ENCODE data around the gene RNU2-63P.
"Not testable (repeated sequence)": the region's sequence is repeated elsewhere in the genome, so short reads cannot be mapped to it uniquely, and the experiment has no call there.

Gene RNU2-63P

DNA sequence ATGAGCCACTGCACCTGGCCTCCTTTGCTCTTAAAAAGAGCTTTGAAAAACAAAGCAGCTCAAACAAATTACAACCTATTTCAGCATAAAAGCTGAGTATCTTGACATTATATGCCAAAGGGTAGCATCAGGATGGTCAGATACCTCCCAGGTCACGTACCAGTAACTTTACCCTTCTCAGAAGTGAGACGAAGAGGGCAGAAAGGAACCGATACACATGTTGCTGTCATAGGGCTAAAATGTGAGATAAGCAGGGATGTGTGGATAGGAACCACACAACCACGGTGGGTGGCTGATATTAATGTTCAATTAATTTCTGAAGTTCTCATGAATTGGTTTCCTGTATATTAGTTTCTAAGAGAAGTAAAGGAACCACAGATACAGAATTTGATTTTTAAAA is 12.6 kb upstream of the RNU2-63P start:
- DNase-seq (ENCODE audit: low read depth): no peak

DNA sequence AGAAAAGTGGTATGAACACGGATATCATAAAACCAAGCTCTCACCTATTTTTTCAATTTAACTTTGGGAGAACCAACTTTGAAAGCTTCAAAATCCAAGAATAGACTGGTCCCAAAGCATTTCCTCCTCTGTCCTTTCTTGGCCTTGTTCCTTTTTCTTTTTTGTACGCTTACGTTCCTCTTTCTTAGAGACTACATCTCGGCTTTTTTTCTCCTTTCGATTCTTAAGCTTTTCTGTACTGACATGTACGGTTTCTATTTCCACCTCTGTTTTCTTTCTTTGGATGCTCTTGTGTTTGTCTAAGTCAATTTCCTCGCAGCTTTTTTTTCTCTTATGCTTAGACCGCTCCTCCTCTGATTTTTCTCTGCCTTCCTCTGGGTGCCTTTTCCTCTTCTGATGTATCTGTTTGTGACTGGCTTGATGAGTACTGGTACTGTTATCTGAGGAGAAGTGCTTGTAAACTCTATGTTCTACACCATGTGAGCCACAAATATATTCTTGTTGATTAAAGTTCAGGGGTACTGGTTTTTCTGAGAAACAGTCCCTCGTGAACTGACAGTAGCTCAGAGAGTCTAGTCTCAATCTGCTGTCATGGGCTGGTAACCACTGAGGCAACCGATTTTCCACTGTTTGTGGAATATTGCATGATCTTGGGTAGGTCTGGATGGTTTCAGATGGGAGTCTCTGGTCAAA is 11.5 kb upstream of the RNU2-63P start:
- no peak for DNase-seq (ENCODE audit: low read depth)

DNA sequence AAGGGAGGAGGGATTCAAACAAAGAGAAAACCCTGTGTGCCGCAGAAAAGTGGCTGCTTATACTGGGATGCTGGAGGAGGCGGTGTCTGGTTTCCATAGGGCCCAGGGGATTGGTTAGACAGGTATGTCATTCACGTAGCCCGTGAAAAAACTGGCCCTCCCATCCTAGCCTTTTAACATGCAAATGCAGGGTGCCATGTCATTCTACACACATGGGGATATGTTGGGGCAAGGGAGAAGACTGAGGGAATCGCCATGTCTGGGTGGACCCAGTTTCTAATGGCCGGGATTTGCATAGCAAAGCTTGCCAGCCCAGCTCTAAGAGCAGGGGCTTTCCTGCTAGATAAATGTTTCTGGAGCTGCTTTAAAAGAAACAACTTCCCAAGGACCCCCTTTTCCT is 8.2 kb upstream of the RNU2-63P start:
- DNase-seq (ENCODE audit: low read depth): no peak

DNA sequence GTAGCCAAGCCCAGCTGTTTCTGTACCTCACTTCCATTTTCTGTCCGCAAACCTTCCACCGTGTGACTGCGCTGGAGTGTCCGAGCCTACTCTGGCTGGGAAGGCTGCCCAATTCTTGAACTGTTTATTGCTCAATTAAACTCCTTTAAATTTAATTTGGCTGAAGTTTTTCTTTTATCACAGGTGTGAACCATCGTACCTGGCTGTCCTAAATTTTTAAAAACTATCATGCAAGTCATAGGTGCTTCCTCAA is 6.2 kb upstream of the RNU2-63P start:
- DNase-seq (ENCODE audit: low read depth): no peak

DNA sequence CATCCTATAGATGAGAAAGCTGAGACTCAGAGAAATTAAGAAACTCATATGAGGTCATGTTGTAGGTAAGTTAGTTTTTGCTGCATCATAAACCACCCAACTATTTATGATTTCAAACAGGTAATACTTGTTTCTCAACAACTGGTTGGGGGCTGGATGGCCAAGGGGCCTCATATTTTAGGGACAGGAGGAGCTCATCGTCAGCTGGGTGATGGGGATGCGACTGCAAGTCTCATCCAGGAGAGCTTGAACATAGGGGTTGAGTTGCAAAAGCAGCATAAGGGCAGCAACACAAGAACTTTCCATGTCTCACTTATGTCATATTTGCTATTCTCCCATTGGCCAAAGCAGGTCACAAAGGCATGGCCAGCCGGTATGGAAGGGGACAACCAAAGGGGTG is 3.6 kb upstream of the RNU2-63P start:
- no peak for DNase-seq (ENCODE audit: low read depth)

DNA sequence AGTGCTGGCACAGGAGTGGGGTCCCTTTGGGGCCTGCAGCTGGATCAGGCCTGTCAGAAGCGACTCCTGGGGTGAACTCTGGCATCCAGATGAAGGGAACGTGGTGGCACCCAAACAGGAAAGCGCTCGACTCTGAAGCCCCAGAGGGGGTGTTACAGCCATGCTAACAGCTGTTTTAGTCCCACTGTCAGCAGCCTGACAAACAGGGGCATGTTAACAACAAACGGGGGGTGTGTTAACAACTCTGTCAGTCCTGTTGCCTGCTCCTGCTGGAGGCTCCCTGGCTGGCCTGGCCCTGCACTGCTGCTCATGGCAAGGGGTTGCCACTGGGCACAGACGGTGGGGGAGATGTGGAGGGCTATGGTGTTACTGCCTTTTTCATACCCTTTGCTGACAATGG is 2.6 kb upstream of the RNU2-63P start:
- no peak for DNase-seq (ENCODE audit: low read depth)

DNA sequence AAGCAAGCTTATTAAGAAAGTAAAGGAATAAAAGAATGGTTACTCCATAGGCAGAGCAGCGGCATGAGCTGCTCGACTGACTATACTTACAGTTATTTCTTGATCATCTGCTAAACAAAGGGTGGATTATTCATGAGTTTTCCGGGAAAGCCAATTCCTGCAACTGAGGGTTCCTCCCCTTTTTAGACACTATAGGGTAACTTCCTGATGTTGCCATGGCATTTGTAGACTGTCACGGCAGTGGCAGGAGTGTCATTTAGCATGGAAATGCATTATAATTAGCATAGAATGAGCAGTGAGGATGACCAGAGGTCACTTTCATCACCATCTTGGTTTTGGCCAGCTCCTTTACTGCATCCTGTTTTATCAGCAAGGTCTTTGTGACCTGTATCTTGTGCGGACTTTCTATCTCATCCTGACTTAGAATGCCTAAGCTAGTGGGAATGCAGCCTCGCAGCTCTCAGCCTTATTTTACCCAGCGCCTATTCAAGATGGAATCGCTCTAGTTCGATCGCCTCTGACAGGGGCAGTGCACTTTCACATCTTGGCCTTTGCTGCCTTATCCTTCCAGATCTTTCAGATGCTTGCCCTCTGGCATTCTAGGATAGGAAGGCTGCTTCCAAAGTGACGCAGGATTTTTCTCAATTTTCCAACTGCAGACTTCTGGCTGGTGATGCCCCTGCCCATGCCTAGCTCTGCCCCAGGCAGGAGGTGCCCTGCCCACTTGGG is 1.9 kb upstream of the RNU2-63P start:
- DNase-seq (ENCODE audit: low read depth): not testable (repeated sequence)

DNA sequence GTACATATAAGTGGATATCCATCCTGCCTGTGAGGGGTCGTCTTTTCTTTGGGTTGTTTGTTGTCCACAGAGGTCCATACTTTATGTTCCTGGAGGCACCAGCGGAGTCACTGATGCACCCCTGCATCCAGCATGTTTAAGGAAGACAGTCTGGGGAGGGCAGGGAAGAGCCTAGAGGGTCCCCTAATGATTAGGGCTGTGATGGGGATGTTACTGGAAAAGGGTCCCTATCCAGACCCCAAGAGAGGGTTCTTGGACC is 1.4 kb upstream of the RNU2-63P start:
- not testable (repeated sequence) for DNase-seq (ENCODE audit: low read depth)

DNA sequence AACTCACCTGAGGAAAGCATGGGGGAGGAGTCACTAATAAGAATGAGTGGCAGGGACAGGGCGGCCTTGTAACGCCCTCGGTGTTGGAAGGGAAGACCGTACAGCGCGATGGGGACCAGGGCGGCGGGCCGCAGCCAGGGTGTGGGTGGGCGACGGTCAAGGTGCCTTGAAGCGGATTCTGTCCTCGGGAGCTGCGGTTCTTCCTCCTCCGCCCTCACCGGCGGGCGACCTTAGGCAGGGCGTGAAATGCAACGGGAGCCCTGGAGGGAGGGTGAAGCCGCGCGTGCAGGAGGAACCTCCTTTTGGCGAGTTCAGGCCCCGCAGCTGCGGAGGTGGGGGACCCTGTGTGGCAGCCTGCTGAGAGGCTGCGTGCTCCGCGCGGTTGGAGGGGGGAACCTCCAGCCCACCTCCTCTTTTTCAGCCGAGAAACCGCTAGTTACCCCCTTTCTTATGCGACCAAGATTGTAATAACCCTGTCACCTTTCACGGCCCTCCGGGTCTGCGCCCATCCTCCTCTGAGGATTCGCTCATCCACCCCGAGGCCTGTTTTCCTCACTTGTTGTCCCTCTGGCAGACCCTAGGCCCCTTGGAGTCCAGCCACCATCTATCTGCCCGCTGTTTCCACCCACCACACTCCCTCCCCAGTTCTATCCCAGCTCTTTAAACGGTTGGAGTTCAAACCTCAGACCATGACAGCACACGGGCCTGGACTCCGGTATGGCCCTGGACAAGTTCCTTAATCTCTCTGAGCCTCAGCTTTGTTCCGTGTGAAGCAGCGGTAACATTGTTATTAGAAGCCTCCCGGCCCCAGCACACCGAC is 823 bp upstream of the RNU2-63P start:
- no peak for DNase-seq (ENCODE audit: low read depth)

DNA sequence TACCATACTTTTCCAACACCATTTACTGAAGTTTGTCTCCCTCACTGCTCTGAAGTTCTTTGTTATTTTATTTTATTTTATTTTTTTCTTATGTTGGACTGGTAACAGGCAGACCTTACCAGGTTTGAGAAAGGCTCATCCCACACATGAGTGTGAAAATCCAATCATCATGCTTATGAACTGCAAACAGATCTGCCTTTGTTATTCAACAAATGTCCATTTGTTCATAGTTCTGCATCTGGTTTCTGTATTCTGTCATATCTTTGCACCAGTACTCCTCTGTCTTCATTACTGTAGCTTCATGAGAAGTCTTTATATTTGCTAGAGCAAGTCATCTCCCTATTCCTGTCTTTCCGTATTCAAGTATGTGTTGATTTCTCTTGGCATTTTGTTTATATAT is 5.3 kb downstream of the RNU2-63P start:
- DNase-seq (ENCODE audit: low read depth): no peak

DNA sequence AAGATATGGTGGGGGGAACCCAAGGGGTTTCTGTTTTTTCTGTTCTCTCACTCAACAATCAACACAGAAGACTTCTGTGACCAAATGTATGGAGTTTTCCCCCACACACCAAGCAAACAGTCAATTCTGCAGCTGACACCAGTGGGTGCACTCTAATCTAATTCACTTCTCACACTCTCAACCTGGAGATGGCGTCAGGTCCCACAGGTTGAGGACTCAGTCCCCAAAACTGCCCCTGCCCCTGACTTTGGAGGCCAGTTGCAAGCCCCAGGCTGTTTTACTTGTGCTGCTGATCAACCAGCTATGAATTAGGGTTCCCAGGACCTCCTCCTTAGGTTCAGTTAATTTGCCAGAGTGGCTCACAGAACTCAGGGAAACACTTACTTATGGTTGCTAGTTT is 6.2 kb downstream of the RNU2-63P start:
- no peak for DNase-seq (ENCODE audit: low read depth)

DNA sequence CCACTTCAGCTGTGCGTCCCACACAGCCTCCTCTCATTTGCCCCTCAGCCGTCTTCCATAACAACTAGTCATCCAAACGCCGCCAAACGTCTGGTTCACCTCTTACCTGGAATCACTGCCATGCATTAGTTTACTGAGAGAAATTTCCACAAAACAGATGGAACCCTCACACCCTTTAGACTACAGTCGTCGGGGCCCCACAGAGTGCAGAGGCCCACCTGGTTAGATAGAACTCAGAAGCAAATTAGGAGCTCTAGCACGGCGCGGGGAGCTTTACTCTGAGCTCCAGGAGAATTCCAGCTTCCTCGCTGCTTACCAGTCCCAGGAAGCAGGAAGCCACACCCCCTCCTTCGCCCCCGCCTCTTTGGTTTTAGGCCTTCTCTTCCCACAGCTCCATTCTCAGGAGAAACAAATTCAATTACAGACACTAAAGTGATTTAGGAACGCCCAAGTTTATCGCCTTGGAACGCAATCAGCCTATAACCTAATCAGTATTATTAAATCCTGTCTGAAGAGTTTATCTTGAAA is 9.4 kb downstream of the RNU2-63P start:
- no peak for DNase-seq (ENCODE audit: low read depth)

DNA sequence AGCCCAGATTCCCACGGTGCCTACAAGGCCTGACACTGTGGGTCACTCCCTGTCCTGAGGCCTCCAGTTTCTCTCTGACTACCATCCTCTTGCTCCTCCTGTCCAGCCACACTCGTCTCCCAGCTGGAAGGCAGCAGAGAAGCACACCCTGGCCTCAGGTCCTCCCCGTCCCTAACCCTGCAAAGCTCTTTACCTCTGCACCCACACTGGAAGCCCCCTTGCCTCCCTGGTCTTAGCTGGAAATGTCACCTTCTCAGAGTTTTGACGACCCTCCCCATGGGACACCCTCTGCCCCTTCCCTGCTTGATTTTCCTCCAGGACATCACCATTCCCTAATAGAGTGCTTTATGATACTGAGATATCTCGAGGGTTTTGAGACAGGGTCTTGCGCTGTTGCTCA is 10.6 kb downstream of the RNU2-63P start:
- DNase-seq (ENCODE audit: low read depth): no peak

DNA sequence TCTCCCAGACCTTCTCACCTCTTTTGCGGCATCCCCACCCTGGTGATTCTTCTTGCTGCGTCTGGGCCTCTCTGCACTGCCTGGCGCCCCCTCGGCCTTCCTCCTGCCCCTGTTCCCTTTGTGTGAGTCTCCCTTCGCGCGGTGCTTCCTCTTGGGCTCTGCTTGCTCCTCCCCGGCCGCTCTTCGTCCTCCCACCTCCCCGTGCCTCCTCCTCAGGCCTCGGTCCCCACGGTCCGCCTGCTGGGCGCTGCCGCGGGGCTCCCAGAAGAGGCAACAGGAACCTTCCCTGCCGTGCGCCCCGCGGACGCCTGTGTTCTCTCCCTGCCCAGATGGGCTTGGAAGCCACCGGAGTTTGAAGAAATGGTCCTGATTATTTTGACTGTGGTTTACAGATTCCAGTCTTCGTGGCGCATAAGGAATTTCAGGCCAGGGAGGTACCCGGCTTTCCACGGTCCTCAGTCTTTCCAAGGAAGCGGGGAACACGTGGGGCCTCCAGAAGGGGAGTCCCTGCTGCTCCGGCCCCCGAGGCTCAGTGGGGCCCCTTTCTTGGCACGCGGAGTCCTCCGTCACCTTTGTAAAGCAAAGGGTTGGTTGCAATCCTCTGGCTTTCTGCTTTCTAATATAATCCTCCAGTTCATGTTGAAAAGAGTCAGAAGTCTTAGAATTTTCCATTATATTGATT is 13.1 kb downstream of the RNU2-63P start:
- no peak for DNase-seq (ENCODE audit: low read depth)

DNA sequence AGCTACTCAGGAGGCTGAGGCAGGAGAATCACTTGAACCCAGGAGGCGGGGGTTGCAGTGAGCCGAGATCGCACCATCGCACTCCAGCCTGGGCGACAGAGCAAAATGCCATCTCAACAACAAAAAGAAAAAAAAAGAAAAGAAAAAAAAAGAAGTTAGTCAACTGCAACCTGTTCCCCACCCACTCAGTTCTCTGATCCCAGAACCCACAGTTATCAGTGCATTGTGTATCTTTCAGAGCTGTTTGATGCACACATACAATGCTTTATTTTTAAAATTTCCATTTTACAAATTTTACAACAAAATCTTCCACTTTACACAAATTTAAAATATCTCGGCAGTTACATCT is 14.0 kb downstream of the RNU2-63P start:
- no peak for DNase-seq (ENCODE audit: low read depth)

DNA sequence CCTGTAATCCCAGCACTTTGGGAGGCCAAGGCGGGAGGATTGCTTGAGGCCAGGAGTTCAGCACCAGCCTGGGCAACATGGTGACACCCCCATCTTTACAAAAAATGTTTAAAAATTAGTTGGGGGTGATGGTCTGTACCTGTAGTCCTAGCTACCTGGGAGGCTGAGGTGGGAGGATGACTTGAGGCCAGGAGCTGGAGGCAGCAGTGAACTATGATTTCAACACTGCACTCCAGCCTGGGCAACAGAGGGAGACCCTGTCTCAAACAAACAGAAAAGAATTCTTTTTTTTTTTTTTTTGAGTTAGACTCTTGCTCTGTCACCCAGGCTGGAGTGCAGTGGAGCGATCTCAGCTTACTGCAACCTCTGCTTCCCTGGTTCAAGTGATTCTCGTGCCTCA is 15.9 kb downstream of the RNU2-63P start:
- DNase-seq (ENCODE audit: low read depth): not testable (repeated sequence)

DNA sequence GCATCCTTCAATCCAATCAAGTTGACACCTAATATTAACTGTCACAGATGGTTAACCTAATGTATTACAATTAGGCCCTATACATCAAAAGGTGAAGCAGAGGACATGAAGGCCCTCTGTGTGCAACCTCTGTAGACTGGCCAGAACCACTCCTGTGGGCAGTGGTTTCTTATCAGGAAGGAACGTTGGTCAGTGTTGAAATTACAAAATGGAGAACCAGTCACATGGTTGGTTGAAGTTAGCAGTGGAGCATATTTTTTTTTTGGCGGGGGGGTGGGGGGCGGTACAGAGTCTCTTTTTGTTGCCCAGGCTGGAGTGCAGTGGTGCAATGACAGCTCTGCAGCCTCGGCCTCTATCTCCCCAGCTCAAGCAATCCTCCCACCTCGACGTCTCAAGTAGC is 19.8 kb downstream of the RNU2-63P start:
- no peak for DNase-seq (ENCODE audit: low read depth)

DNA sequence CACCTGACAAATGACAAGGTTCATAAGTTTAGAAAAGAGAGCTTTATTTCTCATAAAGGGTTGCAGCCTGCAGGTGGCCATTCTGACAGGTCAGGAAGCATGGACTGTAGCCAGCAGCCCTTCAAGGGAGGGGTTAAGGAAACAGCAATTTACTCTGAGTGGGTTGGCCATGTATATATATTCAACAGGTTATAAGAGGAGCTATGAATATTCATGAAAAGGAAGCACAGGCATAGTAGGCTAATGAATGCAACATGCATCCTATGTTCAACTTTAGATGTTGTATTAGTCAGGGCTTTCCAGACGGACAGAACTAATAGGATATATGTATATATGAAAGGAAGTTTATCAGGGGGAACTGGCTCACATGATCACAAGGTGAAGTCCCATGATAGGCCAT is 20.6 kb downstream of the RNU2-63P start:
- no peak for DNase-seq (ENCODE audit: low read depth)

DNA sequence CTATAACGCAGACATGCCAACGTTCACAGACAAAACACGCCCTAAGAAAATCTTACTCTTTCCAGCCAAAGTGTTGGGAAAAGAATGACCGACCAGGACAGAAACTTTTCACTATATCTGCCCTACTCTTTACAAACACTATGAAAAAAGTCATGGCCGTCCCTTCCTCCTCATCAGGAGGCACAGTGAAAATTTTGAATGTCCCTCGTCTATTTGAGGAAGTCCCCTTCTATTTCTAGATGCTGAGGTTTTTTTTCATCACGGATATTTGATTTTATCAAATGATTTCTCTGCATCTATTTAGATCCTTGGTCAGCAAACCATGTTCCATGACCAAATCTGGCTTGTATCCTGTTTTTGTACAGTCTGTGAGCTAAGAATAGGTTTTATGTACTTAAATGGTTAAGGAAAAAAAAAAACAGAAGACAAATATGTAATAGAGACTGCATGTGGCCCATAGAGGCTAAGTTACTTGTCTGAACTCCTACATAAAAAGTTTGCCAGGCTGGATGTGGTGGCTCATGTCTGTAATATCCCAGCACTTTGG is 22.0 kb downstream of the RNU2-63P start:
- not testable (repeated sequence) for DNase-seq (ENCODE audit: low read depth)

DNA sequence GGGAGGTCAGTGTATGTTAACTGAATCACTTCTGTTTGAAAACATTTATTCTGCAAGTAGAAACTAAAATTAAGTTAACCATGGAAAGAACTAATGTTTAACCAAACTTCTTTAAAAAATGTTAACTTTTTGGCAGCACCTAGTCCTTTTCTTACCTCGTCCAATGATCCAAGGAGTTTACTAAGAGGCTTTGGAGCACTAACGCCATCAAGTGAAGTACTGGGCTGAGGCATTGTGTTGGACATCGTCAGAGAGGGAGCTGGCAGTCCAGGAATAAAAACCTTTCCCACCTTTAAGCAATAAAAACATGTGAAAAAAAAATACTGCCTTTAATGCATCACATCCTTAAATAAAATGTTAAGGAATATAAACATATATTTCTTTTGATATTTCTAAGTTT is 23.8 kb downstream of the RNU2-63P start:
- DNase-seq (ENCODE audit: low read depth): not testable (repeated sequence)

DNA sequence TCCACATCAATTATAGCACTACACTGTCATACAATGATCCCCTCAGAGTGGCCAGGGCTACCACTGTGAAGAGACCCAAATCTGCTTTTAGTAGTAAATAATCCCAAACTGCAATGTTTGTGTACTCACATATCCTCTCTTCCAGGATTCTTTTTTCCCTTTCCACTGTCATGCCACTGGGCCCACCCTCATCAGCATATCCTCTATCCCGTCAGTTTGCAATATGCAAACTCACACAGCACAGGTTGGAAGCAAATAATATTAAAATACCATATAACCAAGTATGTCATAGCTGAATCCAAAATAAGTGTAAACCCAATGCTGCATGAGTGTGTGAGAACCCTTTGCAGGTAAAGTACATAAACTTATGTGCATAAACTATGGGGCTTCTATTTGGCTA is 28.9 kb downstream of the RNU2-63P start:
- not testable (repeated sequence) for DNase-seq (ENCODE audit: low read depth)

DNA sequence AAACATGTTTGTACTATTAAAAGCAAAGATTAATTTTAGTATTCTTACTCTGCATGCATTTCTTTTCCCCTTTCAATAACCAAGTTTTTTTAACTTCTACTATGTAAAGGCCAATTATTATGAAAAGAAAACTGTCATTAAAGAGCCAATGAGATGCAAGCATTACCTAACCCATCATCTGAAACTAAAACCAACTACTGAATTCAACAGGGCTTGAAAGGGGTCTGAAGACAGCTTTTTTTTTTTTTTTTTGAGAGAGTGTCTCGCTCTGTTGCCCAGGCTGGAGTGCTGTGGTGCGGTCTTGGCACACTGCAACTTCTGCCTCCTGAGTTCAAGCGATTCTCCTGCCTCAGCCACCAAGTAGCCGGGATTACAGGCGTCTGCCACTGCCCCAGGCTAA is 30.4 kb downstream of the RNU2-63P start:
- DNase-seq (ENCODE audit: low read depth): not testable (repeated sequence)

DNA sequence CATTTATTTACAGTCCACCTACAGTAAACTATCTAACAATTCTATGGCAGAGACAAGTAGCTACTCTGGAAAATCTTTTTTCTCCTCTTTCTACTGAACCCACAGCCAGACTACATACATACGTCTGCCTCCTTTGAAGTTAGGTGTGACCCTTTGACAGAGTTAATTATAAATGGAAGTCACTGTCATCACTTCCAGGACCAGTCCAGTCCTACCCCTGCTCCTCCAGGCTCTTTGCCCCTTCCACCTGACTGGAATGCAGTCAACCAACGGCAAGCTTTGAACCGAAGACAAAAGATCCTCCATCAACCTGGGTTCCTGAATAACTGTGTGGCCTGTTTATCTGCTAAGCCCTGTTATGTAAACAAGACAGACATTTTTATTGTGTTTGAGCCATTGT is 35.2 kb downstream of the RNU2-63P start:
- DNase-seq (ENCODE audit: low read depth): not testable (repeated sequence)

All from stimulated activated CD8-positive, alpha-beta memory T cell treated with anti-CD3 and anti-CD28 coated beads, Interleukin-15, amount 100 ng/mL, for 24 hours (primary cell).